NK-92 (cell line): Measurements from ENCODE around the gene SLC27A1.
A peak's percentile ranks its signal among the peaks of the same experiment; 100 is the strongest.
"Not testable (repeated sequence)": the region's sequence is repeated elsewhere in the genome, so short reads cannot be mapped to it uniquely, and the experiment has no call there.

Experiments
- DNase-seq: peaks from one replicate; lab custom pipeline; 2025; ENCODE audit not compliant: unreplicated experiment; lab: John Stamatoyannopoulos, UW

SLC27A1 gene

DNA sequence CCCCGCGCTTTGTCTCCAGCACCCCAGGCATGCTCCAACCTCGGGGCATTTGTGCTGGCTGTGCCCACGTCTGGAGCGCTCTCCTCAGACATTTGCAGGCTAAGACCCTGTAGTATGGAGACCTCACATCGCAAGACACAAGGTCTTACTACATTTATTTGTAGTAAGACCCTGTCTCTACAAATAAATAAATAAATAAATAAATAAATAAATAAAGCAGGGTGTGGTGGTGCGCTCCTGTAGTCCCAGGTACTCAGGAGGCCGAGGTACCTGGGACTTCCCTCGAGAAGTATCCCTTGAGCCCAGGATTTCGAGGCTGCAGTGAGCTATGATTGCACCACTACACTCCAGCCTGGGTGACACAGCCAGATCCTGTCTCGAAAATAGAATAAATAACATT, 14.2 kb upstream of the SLC27A1 start:
- no peak for DNase-seq

- DNase-seq = no peak
These were observed 12.7 kb upstream of the SLC27A1 start for GRCh38 chr19:17457616-17458015.

DNA sequence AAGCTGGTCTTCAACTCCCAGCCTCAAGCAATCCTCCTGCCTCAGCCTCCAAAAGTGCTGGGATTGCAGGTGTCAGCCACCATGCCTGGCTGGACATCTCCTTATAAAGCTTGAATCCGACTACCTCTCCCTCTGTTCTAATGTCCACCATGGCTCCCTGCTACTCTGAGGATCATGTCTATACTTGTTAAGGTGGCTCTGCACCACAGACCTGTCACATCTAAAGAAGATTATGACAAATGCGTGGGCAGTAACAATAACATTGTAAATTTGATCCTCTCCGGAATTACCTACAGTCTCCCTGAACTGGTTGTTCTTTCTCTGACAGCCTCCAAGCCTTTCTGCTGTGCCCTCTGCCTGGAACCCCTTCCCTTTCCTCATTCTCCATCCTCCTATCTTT, 11.4 kb upstream of the SLC27A1 start:
- DNase-seq = no peak

- DNase-seq = no peak
These were observed 9.7 kb upstream of the SLC27A1 start, which contains the start of gene NXNL1 for GRCh38 chr19:17460372-17461230. TSS of gene NXNL1 (minus strand) at chr19:17460926. CDS start at chr19:17460869, 57 bp downstream.

DNA sequence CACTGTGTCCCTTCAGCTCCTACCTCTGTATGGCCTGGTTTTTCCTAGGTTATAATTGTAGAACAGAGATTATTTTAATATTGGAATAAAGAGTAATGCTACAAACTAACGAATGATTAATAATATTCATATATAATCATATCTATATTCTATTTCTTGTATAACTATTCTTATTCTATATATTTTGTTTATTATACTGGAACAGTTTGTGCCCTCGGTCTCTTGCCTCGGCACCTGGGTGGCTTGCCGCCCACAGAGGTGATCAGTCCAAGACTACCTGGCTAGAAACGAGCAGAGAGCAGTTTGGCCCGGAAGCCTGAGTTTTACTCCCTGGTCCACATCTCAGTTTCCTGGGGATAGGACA, 3.9 kb upstream of the SLC27A1 start:
- DNase-seq = no peak

- no peak for DNase-seq
These were observed 2.6 kb upstream of the SLC27A1 start for GRCh38 chr19:17467471-17468301.

- no peak for DNase-seq
These were observed 1.8 kb upstream of the SLC27A1 start for GRCh38 chr19:17468302-17469091.

DNA sequence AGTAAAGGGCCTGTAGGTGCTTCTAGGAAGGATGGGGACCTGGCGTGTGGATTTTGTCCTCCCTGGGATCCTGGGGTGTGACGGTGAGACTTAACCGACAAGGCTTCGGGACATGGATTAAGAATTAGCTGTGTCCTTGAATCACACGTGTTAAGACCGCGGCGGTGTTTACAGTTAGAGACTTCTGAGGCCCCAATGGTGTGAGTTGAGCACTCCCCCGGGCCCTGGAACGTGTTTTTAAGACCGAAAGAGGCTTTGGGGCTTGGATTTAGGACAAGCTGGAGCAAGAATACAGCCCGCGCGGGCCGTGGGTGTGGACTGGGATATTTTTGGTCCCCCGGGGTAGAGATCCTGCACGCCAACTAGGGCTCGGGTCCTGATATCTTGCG, 1.2 kb upstream of the SLC27A1 start:
- no peak for DNase-seq

- DNase-seq = peak; percentile 72
These were observed 750 bp upstream of the SLC27A1 start for GRCh38 chr19:17469481-17470067.

GRCh38 chr19:17471410-17472125, 1.2 kb downstream of the SLC27A1 start:
- no peak for DNase-seq

DNA sequence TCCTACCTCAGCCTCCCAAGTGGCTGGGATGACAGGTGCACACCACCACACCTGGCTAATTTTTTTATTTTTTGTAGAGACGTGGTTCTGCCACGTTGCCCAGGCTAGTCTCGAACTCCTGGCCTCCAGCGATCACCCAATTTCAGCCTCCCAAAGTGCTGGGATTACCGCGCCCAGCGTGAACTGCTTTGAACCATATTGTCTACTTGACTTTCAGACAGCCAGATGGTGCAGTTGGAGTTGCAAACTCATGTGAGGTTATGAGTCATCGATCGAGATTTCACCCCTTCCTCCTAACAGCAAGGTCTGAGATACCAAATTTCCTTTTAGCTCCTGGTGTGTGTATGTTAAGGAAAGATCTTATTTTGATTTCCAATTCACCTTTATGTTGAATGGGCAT, 2.7 kb downstream of the SLC27A1 start:
- no peak for DNase-seq

- DNase-seq = not testable (repeated sequence)
These were observed 4.8 kb downstream of the SLC27A1 start for GRCh38 chr19:17475011-17475540.

DNA sequence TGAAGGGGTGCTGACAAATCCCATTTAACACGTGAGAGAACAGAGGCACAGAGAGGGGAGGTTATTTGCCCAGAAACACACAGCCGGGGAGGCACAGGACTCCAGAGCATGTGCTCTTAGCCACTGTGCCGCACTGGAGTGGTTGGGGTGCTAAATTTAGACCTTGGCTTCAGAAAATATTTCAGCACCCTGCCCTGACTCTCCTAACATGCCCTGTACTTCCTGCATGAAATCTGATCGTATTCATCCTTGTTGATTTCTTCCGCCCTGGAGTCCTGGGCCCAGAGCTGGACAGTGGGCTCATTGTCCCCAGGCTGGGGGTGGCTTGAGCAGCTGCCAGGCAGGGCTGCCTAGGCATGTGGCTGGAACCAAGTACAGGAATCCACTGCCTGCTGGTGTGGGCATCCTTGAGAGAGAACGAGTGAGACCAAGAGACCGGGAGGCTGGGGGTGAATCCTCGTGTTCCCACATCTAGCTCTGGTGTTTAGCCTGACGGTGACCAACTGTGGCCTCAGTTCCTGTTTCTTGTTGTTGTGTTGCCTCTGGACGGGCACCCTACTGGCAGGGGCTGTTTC, 5.3 kb downstream of the SLC27A1 start:
- DNase-seq = no peak

DNA sequence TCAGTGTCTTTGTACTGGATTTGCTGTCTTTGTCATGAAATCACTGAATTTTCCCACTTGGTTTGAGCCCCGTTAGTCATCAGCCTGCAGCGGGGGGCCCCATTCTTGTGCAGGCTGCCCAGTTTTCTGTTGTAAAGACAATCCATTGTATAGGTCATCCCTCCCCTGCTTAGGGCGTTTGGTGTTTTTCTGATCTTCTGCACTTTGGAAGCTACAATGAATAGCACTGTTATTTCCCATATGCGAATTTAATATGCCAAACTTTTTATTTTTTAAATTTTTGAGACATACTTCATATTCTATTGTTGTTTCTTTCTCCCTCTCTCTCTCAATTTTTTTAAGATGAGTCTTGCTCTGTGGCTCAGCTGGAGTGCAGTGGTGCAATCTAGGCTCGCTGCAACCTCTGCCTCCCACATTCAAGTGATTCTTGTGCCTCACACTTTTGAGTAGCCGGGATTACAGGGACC, 9.0 kb downstream of the SLC27A1 start:
- no peak for DNase-seq

DNA sequence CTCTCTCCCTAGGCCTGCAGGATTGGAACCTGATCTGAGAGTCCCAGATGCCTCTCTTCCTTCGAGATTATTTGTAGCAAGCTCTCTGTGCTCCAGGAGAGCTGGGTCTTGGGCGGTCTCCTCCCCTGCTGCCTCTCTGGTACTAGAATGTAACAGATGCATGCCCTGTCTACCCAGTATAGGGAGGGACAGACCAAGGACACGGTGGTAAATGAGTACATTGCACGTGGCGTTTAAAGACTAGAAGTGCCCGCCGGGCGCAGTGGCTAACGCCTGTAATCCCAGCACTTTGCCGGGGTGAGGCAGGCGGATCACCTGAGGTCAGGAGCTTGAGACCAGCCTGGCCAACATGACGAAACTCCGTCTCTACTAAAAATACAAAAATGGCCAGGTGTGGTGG, 11.7 kb downstream of the SLC27A1 start:
- DNase-seq = no peak

- no peak for DNase-seq
These were observed 12.7 kb downstream of the SLC27A1 start for GRCh38 chr19:17482877-17483604.

DNA sequence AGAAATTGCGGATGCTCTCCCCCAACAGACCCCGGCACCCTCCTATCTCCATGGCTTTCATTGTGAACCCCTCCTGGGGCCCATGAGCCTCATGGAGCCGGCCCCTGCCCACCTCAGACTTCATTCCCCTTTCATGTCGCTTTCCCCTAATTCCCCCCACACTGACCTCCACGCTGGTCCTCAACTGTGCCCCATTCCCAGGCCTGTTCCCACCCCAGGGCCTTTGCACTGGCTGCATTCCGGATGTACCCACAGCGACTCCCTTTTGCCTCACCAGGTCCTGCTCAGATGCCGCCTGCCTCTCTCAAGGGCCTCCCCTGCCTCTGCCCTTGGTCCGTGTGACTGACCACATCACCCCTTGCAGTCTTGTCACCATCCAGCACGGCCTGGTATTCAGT, 13.3 kb downstream of the SLC27A1 start:
- DNase-seq = no peak

- no peak for DNase-seq
These were observed 14.3 kb downstream of the SLC27A1 start for GRCh38 chr19:17484520-17485185.
